Hepatocyte (in vitro differentiated cells): Measurements from ENCODE around the gene AP3S2. TPM values are rescaled to one million over a fixed set of nuclear protein-coding genes. Genes with fewer than 3 reads are reported as not detected.

Source experiments
- DNase-seq: peaks from one replicate; pipeline ENCODE4 v3.0.0-alpha.2; 2016; ENCODE audit warnings: low spot score
- H2AFZ ChIP-seq: fragments of 200-600 bp; sonication (generic); 2 replicates; pipeline ENCODE4 v1.6.0; 2016; ENCODE audit warnings: antibody characterized with exemption, mild to moderate bottlenecking
- H3K27ac ChIP-seq: fragments of 200-600 bp; sonication (generic); 2 replicates; pipeline ENCODE4 v1.5.1; 2016; ENCODE audit warnings: mild to moderate bottlenecking
- H3K27me3 ChIP-seq: fragments of 200-600 bp; sonication (generic); 2 replicates; pipeline ENCODE4 v1.6.1; 2016
- H3K36me3 ChIP-seq: fragments of 200-600 bp; sonication (generic); replicated peaks from 2 replicates; pipeline ENCODE4 v1.5.1; 2016; ENCODE audit warnings: low read depth; ENCODE audit not compliant: insufficient read depth
- H3K4me1 ChIP-seq: fragments of 200-600 bp; sonication (generic); 2 replicates; pipeline ENCODE4 v1.5.1; 2016; ENCODE audit warnings: mild to moderate bottlenecking, moderate library complexity; ENCODE audit not compliant: insufficient read depth
- H3K4me2 ChIP-seq: fragments of 200-600 bp; sonication (generic); 2 replicates; pipeline ENCODE4 v1.6.0; 2016
- H3K4me3 ChIP-seq: fragments of 200-600 bp; sonication (generic); 2 replicates; pipeline ENCODE4 v1.5.1; 2016; ENCODE audit warnings: mild to moderate bottlenecking
- H3K79me2 ChIP-seq: fragments of 200-600 bp; sonication (generic); 2 replicates; pipeline ENCODE4 v1.6.0; 2017; ENCODE audit warnings: mild to moderate bottlenecking
- H3K9me2 ChIP-seq: fragments of 200-600 bp; sonication (generic); replicated peaks from 2 replicates; pipeline ENCODE4 v1.6.0; 2017; ENCODE audit warnings: mild to moderate bottlenecking; ENCODE audit not compliant: insufficient read depth
- H3K9me3 ChIP-seq: fragments of 200-600 bp; sonication (generic); 2 replicates; pipeline ENCODE4 v1.5.1; 2016; ENCODE audit warnings: low read depth, mild to moderate bottlenecking
- H4K20me1 ChIP-seq: fragments of 200-600 bp; sonication (generic); 2 replicates; pipeline ENCODE4 v1.6.0; 2016; ENCODE audit warnings: mild to moderate bottlenecking; ENCODE audit not compliant: insufficient read depth, poor library complexity, severe bottlenecking
- CTCF ChIP-seq: fragments of 200-600 bp; sonication (generic); IDR thresholded peaks from 2 replicates; pipeline ENCODE4 v1.5.1; 2016; ENCODE audit warnings: antibody characterized with exemption, mild to moderate bottlenecking; ENCODE audit not compliant: poor library complexity
- EZH2 ChIP-seq: fragments of 200-600 bp; sonication (generic); IDR thresholded peaks from 2 replicates; pipeline ENCODE4 v1.6.1; 2016; ENCODE audit warnings: antibody characterized with exemption, mild to moderate bottlenecking, borderline replicate concordance
- EZH2phosphoT487 ChIP-seq: fragments of 200-600 bp; sonication (generic); IDR thresholded peaks from one replicate; pipeline ENCODE4 v1.6.1; 2018; ENCODE audit warnings: antibody characterized with exemption, mild to moderate bottlenecking, low read depth, moderate library complexity; ENCODE audit not compliant: unreplicated experiment, severe bottlenecking
- WGBS: methylation state at CpG from one replicate; pipeline ENCODE4 v1.1.6; 2016; ENCODE audit warnings: low lambda C conversion rate; ENCODE audit errors: missing lambda C conversion rate; 5-methylcytosine and 5-hydroxymethylcytosine counted together
- polyA plus RNA-seq: library from polyadenylated mRNA; unstranded; fragments of >200 nt; fragmentation: Nextera tagmentation; extraction: Ambion mirVana; gene quantifications from 2 replicates; pipeline ENCODE4 v1.2.1, GENCODE V29; 2016
- total RNA-seq: library from RNA; depleted of rRNA; stranded (reverse); fragments of >200 nt; gene quantifications from 2 replicates; pipeline ENCODE4 v1.2.3, GENCODE V29; 2014

AP3S2 gene
- total and polyA plus RNA-seq, 2 experiments from 2014 or later: 14.2 to 61.2 TPM

GRCh38 chr15:89916660-89917059, 22.9 kb upstream of the AP3S2 start:
- WGBS: 83% methylated on average over 3 of the region's 3 CpGs
- no peak overlapping the region for H3K4me2 ChIP-seq

GRCh38 chr15:89912674-89913396, 19.0 kb upstream of the AP3S2 start, which contains the start of gene ARPIN:
Gene ARPIN, minus strand, starts transcription at chr15:89912952. Its CDS starts 117 bp downstream, at chr15:89912835.
- Histone ChIP-seq H4K20me1 (no peaks in the 10 kb centered on the region), H2AFZ (peak within 1 kb of the TSS; percentile 96), H3K79me2 (no peaks in the 10 kb centered on the region), H3K36me3 (no peaks in the 10 kb centered on the region), H3K27me3 (no peaks in the 10 kb centered on the region), H3K4me2 (peak within 1 kb of the TSS; percentile 97), H3K9me3 (no peaks in the 10 kb centered on the region), H3K9me2 (no peaks in the 10 kb centered on the region), H3K4me1 (peaks cover 8% of the 10 kb centered on the region), H3K27ac (peak within 1 kb of the TSS; percentile 86), H3K4me3 (peak within 1 kb of the TSS; percentile 96)
- peak; percentile 78 for DNase-seq
- TF ChIP-seq EZH2 (no peak), EZH2phosphoT487 (no peak), CTCF (no peak)
- WGBS: 10% methylated on average over 50 of the region's 57 CpGs

More at GRCh38 chr15:89916660-89917059, 22.9 kb upstream of the AP3S2 start:
- Histone ChIP-seq H3K27ac (no peak overlapping the region), H4K20me1 (no peaks in the 10 kb centered on the region), H3K4me3 (no peak overlapping the region), H3K4me1 (peaks cover 3% of the 10 kb centered on the region), H3K36me3 (no peaks in the 10 kb centered on the region), H3K9me2 (no peaks in the 10 kb centered on the region), H3K9me3 (no peaks in the 10 kb centered on the region), H3K27me3 (no peaks in the 10 kb centered on the region), H2AFZ (no peak overlapping the region), H3K79me2 (no peaks in the 10 kb centered on the region)
- TF ChIP-seq CTCF (no peak), EZH2phosphoT487 (no peak), EZH2 (no peak)
- no peak for DNase-seq

GRCh38 chr15:89912145-89912673, 18.4 kb upstream of the AP3S2 start:
- DNase-seq: peak; percentile 51
- H2AFZ ChIP-seq: peak overlapping the region; percentile 96
- H4K20me1 ChIP-seq: no peaks in the 10 kb centered on the region

More at GRCh38 chr15:89912145-89912673, 18.4 kb upstream of the AP3S2 start:
- no peaks in the 10 kb centered on the region for H3K27me3 ChIP-seq
- WGBS: 5% methylated on average over 24 of the region's 36 CpGs
- H3K4me2 ChIP-seq: peak overlapping the region; percentile 97
- no peaks in the 10 kb centered on the region for H3K79me2 ChIP-seq
- peaks cover 8% of the 10 kb centered on the region for H3K4me1 ChIP-seq
- no peaks in the 10 kb centered on the region for H3K9me3 ChIP-seq
- no peaks in the 10 kb centered on the region for H3K9me2 ChIP-seq
- H3K4me3 ChIP-seq: peak overlapping the region; percentile 96
- no peaks in the 10 kb centered on the region for H3K36me3 ChIP-seq
- peak overlapping the region; percentile 86 for H3K27ac ChIP-seq
- no peak for TF ChIP-seq CTCF
- TF ChIP-seq EZH2phosphoT487: no peak
- TF ChIP-seq EZH2: no peak
